OCI-LY7 (cell line): ENCODE measurements around the gene ATP6V0A1. TPM values are rescaled to one million over a fixed set of nuclear protein-coding genes. Genes with fewer than 3 reads are reported as not detected.

ENCODE experiments used
- BruUV-seq: library from RNA; stranded (reverse); fragments of 400-500 nt; replicated peaks from 2 replicates; lab custom pipeline; 2021; lab: Mats Ljungman, UMichigan
- CTCF ChIA-PET: fragments of 300-600 bp; sonication (Branson Sonifier 250); formaldehyde crosslinking; loops from one replicate; lab custom pipeline; 2022; ENCODE audit warnings: antibody characterized with exemption; ENCODE audit not compliant: unreplicated experiment; lab: Charles Lee
- POLR2A ChIA-PET: fragments of 300-600 bp; sonication (Branson Sonifier 250); formaldehyde crosslinking; loops from one replicate; lab custom pipeline; 2022; ENCODE audit warnings: antibody characterized with exemption; lab: Charles Lee
- DNase-seq: peaks from one replicate; pipeline ENCODE4 v3.0.0-alpha.2; 2015; ENCODE audit warnings: low spot score
- H2AFZ ChIP-seq: fragments of 200-600 bp; sonication (generic), shearing (Covaris generic); 2 replicates; pipeline ENCODE4 v1.6.1; 2014; ENCODE audit warnings: mild to moderate bottlenecking, antibody characterized with exemption, low read length, moderate library complexity
- H3K27ac ChIP-seq: fragments of 200-600 bp; sonication (generic); 2 replicates; pipeline ENCODE4 v1.5.1; 2014; ENCODE audit warnings: mixed run types, low read depth, mild to moderate bottlenecking, moderate library complexity, low read length, inconsistent platforms; ENCODE audit not compliant: poor library complexity, severe bottlenecking
- H3K36me3 ChIP-seq: fragments of 200-600 bp; sonication (generic); 2 replicates; pipeline ENCODE4 v1.6.1; 2014; ENCODE audit warnings: mild to moderate bottlenecking, antibody characterized with exemption, low read length, moderate library complexity, mixed read lengths; ENCODE audit not compliant: insufficient read depth
- H3K4me1 ChIP-seq: fragments of 200-600 bp; sonication (generic); 2 replicates; pipeline ENCODE4 v1.5.1; 2014; ENCODE audit warnings: mild to moderate bottlenecking, low read length; ENCODE audit not compliant: insufficient read depth, poor library complexity, severe bottlenecking
- H3K4me2 ChIP-seq: fragments of 200-600 bp; sonication (generic); 2 replicates; pipeline ENCODE4 v1.6.1; 2014; ENCODE audit warnings: mild to moderate bottlenecking, low read length
- H3K4me3 ChIP-seq: fragments of 200-600 bp; sonication (generic); 2 replicates; pipeline ENCODE4 v1.5.1; 2014; ENCODE audit warnings: mild to moderate bottlenecking, low read depth, low read length; ENCODE audit not compliant: poor library complexity, severe bottlenecking
- H3K79me2 ChIP-seq: fragments of 200-600 bp; sonication (generic); 2 replicates; pipeline ENCODE4 v1.6.1; 2016; ENCODE audit warnings: low read depth, mild to moderate bottlenecking, low read length, moderate library complexity, mixed read lengths; ENCODE audit not compliant: insufficient read depth
- H3K9me2 ChIP-seq: fragments of 200-600 bp; sonication (generic); 2 replicates; pipeline ENCODE4 v1.6.1; 2016; ENCODE audit warnings: mild to moderate bottlenecking, low read length, mixed read lengths; ENCODE audit not compliant: insufficient read depth
- H3K9me3 ChIP-seq: fragments of 200-600 bp; sonication (generic); 2 replicates; pipeline ENCODE4 v1.6.1; 2014; ENCODE audit warnings: mild to moderate bottlenecking, mixed run types, low read length, mixed read lengths
- H4K20me1 ChIP-seq: fragments of 200-600 bp; sonication (generic); 2 replicates; pipeline ENCODE4 v1.6.1; 2014; ENCODE audit warnings: mild to moderate bottlenecking, antibody characterized with exemption, low read length, moderate library complexity, mixed read lengths; ENCODE audit not compliant: insufficient read depth
- CTCF ChIP-seq: fragments of 200-600 bp; sonication (generic); conservative IDR thresholded peaks from 2 replicates; pipeline ENCODE4 v1.5.1; 2014; ENCODE audit warnings: mild to moderate bottlenecking, antibody characterized with exemption, low read length, moderate library complexity, mixed read lengths
- EZH2phosphoT487 ChIP-seq: fragments of 200-600 bp; sonication (generic); IDR thresholded peaks from 2 replicates; pipeline ENCODE4 v1.6.1; 2018; ENCODE audit warnings: low read depth, borderline replicate concordance, mild to moderate bottlenecking, mixed run types, antibody characterized with exemption, low read length, moderate library complexity, mixed read lengths
- intact Hi-C: fragments of 100-400 bp; cut with micrococcal nuclease; formaldehyde crosslinking; loops from one replicate; pipeline ENCODE4 v1.10.0; 2022; ENCODE audit not compliant: unreplicated experiment
- total RNA-seq, 2 experiments: library from RNA; depleted of rRNA in 1 of 2; stranded (reverse); fragments of >200 nt in 1 of 2; shearing (Covaris generic) in 1 of 2; gene quantifications; 2 replicates each; pipeline ENCODE4 v1.2.3, GENCODE V29; 2014 to 2022

Gene ATP6V0A1
- total RNA-seq, 2 experiments from 2014 or later, result 19.8 to 46.9 TPM

DNA sequence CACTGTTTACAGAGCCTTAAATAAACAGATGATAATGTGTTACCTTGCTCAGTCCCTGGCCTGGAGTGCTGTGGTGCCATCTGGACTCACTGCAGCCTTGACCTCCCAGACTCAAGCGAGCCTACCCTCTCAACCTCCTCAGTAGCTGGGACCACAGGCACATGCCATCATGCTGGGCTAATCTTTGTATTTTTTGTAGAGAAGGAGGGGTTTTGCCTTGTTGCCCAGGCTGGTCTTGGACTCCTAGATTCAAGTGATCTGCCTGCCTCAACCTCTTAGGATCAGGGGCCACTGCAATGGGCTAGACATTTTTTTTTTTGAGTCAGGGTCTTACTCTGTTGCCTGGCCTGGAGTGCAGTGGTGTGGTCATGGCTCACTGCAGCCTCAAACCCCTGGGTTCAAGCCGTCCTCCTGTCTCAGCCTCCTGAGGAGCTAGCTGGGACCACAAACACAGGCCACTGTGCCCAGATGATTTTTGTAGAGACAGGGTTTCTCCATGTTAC is 72.3 kb downstream of the ATP6V0A1 start:
- Histone ChIP-seq H2AFZ (peak overlapping the region; percentile 56), H3K9me3 (no peaks in the 10 kb centered on the region), H4K20me1 (no peaks in the 10 kb centered on the region), H3K4me3 (no peak overlapping the region), H3K27ac (peak overlapping the region; percentile 45), H3K79me2 (no peaks in the 10 kb centered on the region), H3K4me1 (peaks cover 30% of the 10 kb centered on the region), H3K4me2 (peak overlapping the region; percentile 59), H3K9me2 (no peaks in the 10 kb centered on the region), H3K36me3 (no peaks in the 10 kb centered on the region)
- ChIA-PET CTCF (no interaction called here), POLR2A (interaction anchor here (1.4 kb wide), 1 partner anchor 124 kb away, joined by 8 read pairs; no protein-coding TSS in a partner anchor)
- intact Hi-C loops, result no loop called here
- TF ChIP-seq EZH2phosphoT487 (no peak), CTCF (no peak)
- no TSS peak for BruUV-seq
- no peak for DNase-seq

DNA sequence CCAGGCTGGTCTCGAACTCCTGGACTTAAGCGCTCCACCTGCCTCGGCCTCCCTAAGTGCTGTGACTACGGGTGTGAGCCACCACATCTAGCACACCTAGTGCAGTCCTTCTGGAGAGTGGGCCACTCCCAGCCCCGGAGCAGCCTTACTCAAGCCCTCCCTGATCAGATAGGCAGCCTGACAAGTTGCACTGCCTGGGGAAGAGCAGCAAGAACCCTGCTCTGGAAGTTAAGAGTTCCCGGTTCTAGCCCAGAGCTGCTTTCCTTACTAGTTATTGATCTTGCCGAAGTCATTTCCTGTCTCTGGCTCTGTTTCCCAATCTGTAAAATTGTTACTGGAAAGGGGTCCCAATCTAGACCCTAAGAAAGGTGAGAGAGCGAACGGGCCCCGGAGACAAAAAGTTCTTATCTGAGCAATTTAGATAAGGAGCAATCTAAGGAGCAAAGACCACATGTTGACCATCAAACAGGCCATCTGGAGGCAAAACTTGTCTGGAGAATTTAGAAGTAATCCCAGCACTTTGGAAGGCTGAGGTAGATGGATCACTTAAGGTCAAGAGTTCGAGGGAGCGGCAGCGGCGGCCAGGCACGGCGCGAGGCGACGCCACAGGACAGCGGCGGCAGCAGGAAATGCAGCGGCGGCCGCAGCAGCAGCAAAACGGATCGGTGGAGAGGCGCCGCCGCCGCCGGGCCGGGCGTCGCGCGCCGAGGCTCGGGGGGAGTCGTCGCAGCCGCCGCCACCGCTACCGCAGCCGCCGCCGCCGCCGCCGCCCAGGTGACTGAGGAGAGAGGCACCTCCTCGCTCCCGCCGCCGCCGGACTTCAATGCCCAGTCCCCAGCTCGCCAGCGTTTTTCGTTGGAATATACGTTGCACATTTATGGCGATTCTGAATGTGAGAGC is 73.0 kb downstream of the ATP6V0A1 start:
- Histone ChIP-seq H3K36me3 (no peaks in the 10 kb centered on the region), H3K4me2 (peak overlapping the region; percentile 64), H3K4me1 (peaks cover 30% of the 10 kb centered on the region), H3K9me3 (no peaks in the 10 kb centered on the region), H3K27ac (no peak overlapping the region), H4K20me1 (no peaks in the 10 kb centered on the region), H3K4me3 (no peak overlapping the region), H2AFZ (peak overlapping the region; percentile 56; the same call in 1 of the 2 replicates), H3K79me2 (peaks cover under 1% of the 10 kb centered on the region; the same call in 1 of the 2 replicates), H3K9me2 (no peaks in the 10 kb centered on the region)
- POLR2A ChIA-PET, result interaction anchor here (1.4 kb wide), 1 partner anchor 514 kb away, joined by 3 read pairs; the partner anchor contains the start of gene DNAJC7
- CTCF ChIA-PET, result no interaction called here
- TF ChIP-seq CTCF (no peak), EZH2phosphoT487 (no peak)
- DNase-seq, result peak; percentile 32
- no TSS peak for BruUV-seq
- intact Hi-C loops, result no loop called here
